ENCODE measurements around the gene TRABD2B. TPM values are rescaled to one million over a fixed set of nuclear protein-coding genes. Genes with fewer than 3 reads are reported as not detected.

The TRABD2B gene
- total and polyA plus RNA-seq, 2 of the 13 experiments (the other 11 are each of a cell fraction or from before 2014, with no cell fraction given) = 0.04 TPM; not detected in 1

DNA sequence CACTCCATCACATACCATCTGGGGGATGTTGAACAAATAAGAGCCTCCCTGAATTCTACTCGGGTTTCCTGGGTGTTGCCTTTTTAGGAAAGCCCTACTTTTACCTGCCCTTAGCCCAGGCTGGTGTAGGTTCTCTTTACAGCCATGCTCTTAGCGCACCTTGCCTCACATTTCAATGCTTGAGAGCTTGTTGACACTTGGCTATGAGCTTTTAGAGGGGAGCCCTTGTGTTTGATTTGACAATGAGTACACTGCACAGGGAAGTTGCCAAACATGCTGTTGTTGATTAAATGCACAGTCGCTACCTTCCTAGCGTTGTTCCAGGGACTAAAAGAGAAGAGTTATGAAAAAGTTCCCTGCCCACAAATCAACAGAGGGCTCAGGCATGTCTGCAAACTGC is 103.8 kb downstream of the TRABD2B start (continued):
- no peak for TF ChIP-seq ZNF556 (CRISPR knock-in tag; IDR thresholded peaks at IDR 0.05; ENCODE audit: borderline replicate concordance)
- peak; percentile 60; the same call in 1 of the 2 replicates for TF ChIP-seq HHEX (CRISPR knock-in tag; IDR thresholded peaks at IDR 0.05)
- TF ChIP-seq, protein P1, sequence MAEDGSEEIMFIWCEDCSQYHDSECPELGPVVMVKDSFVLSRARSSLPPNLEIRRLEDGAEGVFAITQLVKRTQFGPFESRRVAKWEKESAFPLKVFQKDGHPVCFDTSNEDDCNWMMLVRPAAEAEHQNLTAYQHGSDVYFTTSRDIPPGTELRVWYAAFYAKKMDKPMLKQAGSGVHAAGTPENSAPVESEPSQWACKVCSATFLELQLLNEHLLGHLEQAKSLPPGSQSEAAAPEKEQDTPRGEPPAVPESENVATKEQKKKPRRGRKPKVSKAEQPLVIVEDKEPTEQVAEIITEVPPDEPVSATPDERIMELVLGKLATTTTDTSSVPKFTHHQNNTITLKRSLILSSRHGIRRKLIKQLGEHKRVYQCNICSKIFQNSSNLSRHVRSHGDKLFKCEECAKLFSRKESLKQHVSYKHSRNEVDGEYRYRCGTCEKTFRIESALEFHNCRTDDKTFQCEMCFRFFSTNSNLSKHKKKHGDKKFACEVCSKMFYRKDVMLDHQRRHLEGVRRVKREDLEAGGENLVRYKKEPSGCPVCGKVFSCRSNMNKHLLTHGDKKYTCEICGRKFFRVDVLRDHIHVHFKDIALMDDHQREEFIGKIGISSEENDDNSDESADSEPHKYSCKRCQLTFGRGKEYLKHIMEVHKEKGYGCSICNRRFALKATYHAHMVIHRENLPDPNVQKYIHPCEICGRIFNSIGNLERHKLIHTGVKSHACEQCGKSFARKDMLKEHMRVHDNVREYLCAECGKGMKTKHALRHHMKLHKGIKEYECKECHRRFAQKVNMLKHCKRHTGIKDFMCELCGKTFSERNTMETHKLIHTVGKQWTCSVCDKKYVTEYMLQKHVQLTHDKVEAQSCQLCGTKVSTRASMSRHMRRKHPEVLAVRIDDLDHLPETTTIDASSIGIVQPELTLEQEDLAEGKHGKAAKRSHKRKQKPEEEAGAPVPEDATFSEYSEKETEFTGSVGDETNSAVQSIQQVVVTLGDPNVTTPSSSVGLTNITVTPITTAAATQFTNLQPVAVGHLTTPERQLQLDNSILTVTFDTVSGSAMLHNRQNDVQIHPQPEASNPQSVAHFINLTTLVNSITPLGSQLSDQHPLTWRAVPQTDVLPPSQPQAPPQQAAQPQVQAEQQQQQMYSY (CRISPR knock-in tag; IDR thresholded peaks at IDR 0.05) = no peak
- no peak for TF ChIP-seq ZFX (CRISPR knock-in tag; IDR thresholded peaks at IDR 0.05; ENCODE audit: low read depth)

- Histone ChIP-seq H3K36me3 (replicated peaks in 1 of 2; ENCODE audit: control insufficient read depth in 1 of 2, insufficient read depth in 2 of 2, low read length in 2 of 2) (no peaks in the 10 kb centered on the region), H3K4me3 (replicated peaks in 1 of 3; ENCODE audit: insufficient read depth in 1 of 3, low read depth in 2 of 3, low read length in 3 of 3) (no peak overlapping the region), H3K9me3 (ENCODE audit: low read length) (no peaks in the 10 kb centered on the region), H3K27me3 (ENCODE audit: control insufficient read depth in 1 of 2, insufficient read depth in 2 of 2, low read length in 2 of 2) (peaks cover 0 to 1% of the 10 kb centered on the region in 2 experiments; a peak in 1 of 5 replicates), H4K20me1 (ENCODE audit: insufficient read depth, low read length) (no peaks in the 10 kb centered on the region), H3K4me1 (ENCODE audit: insufficient read depth, low read length) (peaks cover 85% of the 10 kb centered on the region), H3K9ac (ENCODE audit: insufficient read depth, low read depth, low read length) (no peak overlapping the region), H2AFZ (ENCODE audit: low read length) (no peak overlapping the region), H3K27ac (ENCODE audit: extremely low read length, insufficient read depth, low read length) (no peak overlapping the region), H3K79me2 (ENCODE audit: insufficient read depth, low read length) (no peaks in the 10 kb centered on the region), H3K4me2 (ENCODE audit: low read depth, low read length) (no peak overlapping the region)
- DNase-seq (ENCODE audit: low spot score) (no peak), FAIRE-seq (no peak), ATAC-seq (no peak)
- in situ Hi-C loops (cut with HindIII; ENCODE audit: extremely low pct_ligation_motif_present, low pct_unique_long_range_greater_than_20kb) (no loop called here), intact Hi-C loops (cut with micrococcal nuclease; ENCODE audit: unreplicated experiment) (no loop called here)
- ChIA-PET POLR2A (interaction anchor here (1.8 kb wide), 1 partner anchor 23 kb away, joined by 4 read pairs; no protein-coding TSS in a partner anchor), CTCF (ENCODE audit: low intra/inter-chr PET ratio, low total read pairs) (no interaction called here)
- TF ChIP-seq SNAI1 (CRISPR knock-in tag; IDR thresholded peaks at IDR 0.05; ENCODE audit: borderline replicate concordance) (no peak), ZNF598 (CRISPR knock-in tag; IDR thresholded peaks at IDR 0.05; ENCODE audit: borderline replicate concordance) (no peak), SMARCE1 (IDR thresholded peaks at IDR 0.05; ENCODE audit: borderline replicate concordance) (no peak), ZFAT (CRISPR knock-in tag; conservative IDR thresholded peaks at IDR 0.05) (no peak), MED8 (CRISPR knock-in tag; IDR thresholded peaks at IDR 0.05; ENCODE audit: insufficient replicate concordance) (no peak), TEAD2 (CRISPR knock-in tag; IDR thresholded peaks at IDR 0.05) (no peak), ZNF335 (CRISPR knock-in tag; IDR thresholded peaks at IDR 0.05) (no peak), ZNF773 (CRISPR knock-in tag; IDR thresholded peaks at IDR 0.05; ENCODE audit: borderline replicate concordance) (no peak), CERS6 (CRISPR knock-in tag; IDR thresholded peaks at IDR 0.05) (no peak), ASH2L (IDR thresholded peaks at IDR 0.05; ENCODE audit: insufficient read length, low read depth, low read length) (no peak), UBTF (CRISPR knock-in tag; IDR thresholded peaks at IDR 0.05) (no peak)
- TF ChIP-seq, protein P2, sequence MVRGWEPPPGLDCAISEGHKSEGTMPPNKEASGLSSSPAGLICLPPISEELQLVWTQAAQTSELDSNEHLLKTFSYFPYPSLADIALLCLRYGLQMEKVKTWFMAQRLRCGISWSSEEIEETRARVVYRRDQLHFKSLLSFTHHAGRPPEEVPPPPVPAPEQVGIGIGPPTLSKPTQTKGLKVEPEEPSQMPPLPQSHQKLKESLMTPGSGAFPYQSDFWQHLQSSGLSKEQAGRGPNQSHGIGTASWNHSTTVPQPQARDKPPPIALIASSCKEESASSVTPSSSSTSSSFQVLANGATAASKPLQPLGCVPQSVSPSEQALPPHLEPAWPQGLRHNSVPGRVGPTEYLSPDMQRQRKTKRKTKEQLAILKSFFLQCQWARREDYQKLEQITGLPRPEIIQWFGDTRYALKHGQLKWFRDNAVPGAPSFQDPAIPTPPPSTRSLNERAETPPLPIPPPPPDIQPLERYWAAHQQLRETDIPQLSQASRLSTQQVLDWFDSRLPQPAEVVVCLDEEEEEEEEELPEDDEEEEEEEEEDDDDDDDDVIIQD (CRISPR knock-in tag; IDR thresholded peaks at IDR 0.05; ENCODE audit: low read depth) = no peak
- 51% methylated on average over 5 of the region's 5 CpGs for WGBS (ENCODE audit: low lambda C conversion rate)
- no TSS peak for BruUV-seq (replicated peaks)
Measured at GRCh38 chr1:47890779-47891178, 106.4 kb downstream of the TRABD2B start.
